ENCODE results near the gene DLG2. TPM values are rescaled to one million over a fixed set of nuclear protein-coding genes. Genes with fewer than 3 reads are reported as not detected.

The DLG2 gene
- polyA plus RNA-seq, 3 donors, result 0.24 to 0.39 TPM; not detected in 1

GRCh38 chr11:84105148-84105547, 1522.0 kb downstream of the DLG2 start:
- Histone ChIP-seq H3K9me3 (replicated peaks in 1 of 2; ENCODE audit: control insufficient read depth in 1 of 2, insufficient read depth in 1 of 2, low read length in 2 of 2) (no peaks in the 10 kb centered on the region), H3K79me2 (ENCODE audit: insufficient read depth, low read length) (no peaks in the 10 kb centered on the region), H3K36me3 (replicated peaks in 1 of 2; ENCODE audit: control insufficient read depth in 1 of 2, insufficient read depth in 2 of 2, low read length in 2 of 2) (no peaks in the 10 kb centered on the region), H4K20me1 (ENCODE audit: insufficient read depth, low read length) (no peaks in the 10 kb centered on the region), H3K27me3 (ENCODE audit: control insufficient read depth in 2 of 2, insufficient read depth in 2 of 2, low read length in 2 of 2) (no peaks in the 10 kb centered on the region), H3K4me2 (replicated peaks; ENCODE audit: extremely low read depth, low read length, poor library complexity, severe bottlenecking) (no peak overlapping the region), H3K4me1 (ENCODE audit: control insufficient read depth in 1 of 2, insufficient read depth in 2 of 2, low read length in 2 of 2) (no peaks in the 10 kb centered on the region), H2AFZ (ENCODE audit: insufficient read depth, low read depth, low read length, poor library complexity, severe bottlenecking) (no peak overlapping the region), H3K27ac (ENCODE audit: low read depth in 1 of 2, low read length in 2 of 2) (no peak overlapping the region), H3K4me3 (replicated peaks in 1 of 3; ENCODE audit: low read depth in 2 of 3, low read length in 3 of 3) (no peak overlapping the region), H3K9ac (ENCODE audit: insufficient read depth, low read length, poor library complexity, severe bottlenecking) (no peak overlapping the region)
- intact Hi-C loops (cut with micrococcal nuclease), result no loop called here
- 100% methylated on average over 1 of the region's 3 CpGs for WGBS (ENCODE audit: insufficient coverage)
- Mint-ChIP-seq H3K27ac (no peak overlapping the region), H3K27me3 (ENCODE audit: low read depth in 3 of 3) (no peaks in the 10 kb centered on the region), H3K4me3 (no peak overlapping the region), H3K9me3 (peaks cover 0 to 4% (median 0%) of the 10 kb centered on the region in 7 donors), H3K4me1 (no peaks in the 10 kb centered on the region), H3K36me3 (no peaks in the 10 kb centered on the region)
- no peak for TF ChIP-seq CTCF (IDR thresholded peaks at IDR 0.05)
- no peak for DNase-seq

GRCh38 chr11:84103096-84103495, 1524.0 kb downstream of the DLG2 start:
- H3K4me3 Mint-ChIP-seq, result no peak overlapping the region
- DNase-seq, result no peak
- H3K9me3 Mint-ChIP-seq, result peaks cover 0 to 4% (median 0%) of the 10 kb centered on the region in 7 donors
- 80% methylated on average over 1 of the region's 1 CpG for WGBS (ENCODE audit: insufficient coverage)
- Histone ChIP-seq H4K20me1 (ENCODE audit: insufficient read depth, low read length) (no peaks in the 10 kb centered on the region), H3K4me3 (replicated peaks in 1 of 3; ENCODE audit: low read depth in 2 of 3, low read length in 3 of 3) (no peak overlapping the region), H3K27ac (ENCODE audit: low read depth in 1 of 2, low read length in 2 of 2) (no peak overlapping the region), H3K36me3 (replicated peaks in 1 of 2; ENCODE audit: control insufficient read depth in 1 of 2, insufficient read depth in 2 of 2, low read length in 2 of 2) (no peaks in the 10 kb centered on the region), H2AFZ (ENCODE audit: insufficient read depth, low read depth, low read length, poor library complexity, severe bottlenecking) (no peak overlapping the region), H3K9me3 (replicated peaks in 1 of 2; ENCODE audit: control insufficient read depth in 1 of 2, insufficient read depth in 1 of 2, low read length in 2 of 2) (no peaks in the 10 kb centered on the region), H3K4me2 (replicated peaks; ENCODE audit: extremely low read depth, low read length, poor library complexity, severe bottlenecking) (no peak overlapping the region), H3K79me2 (ENCODE audit: insufficient read depth, low read length) (no peaks in the 10 kb centered on the region), H3K9ac (ENCODE audit: insufficient read depth, low read length, poor library complexity, severe bottlenecking) (no peak overlapping the region), H3K4me1 (ENCODE audit: control insufficient read depth in 1 of 2, insufficient read depth in 2 of 2, low read length in 2 of 2) (no peaks in the 10 kb centered on the region), H3K27me3 (ENCODE audit: control insufficient read depth in 2 of 2, insufficient read depth in 2 of 2, low read length in 2 of 2) (no peaks in the 10 kb centered on the region)
- no peak for TF ChIP-seq CTCF (IDR thresholded peaks at IDR 0.05)
- no peaks in the 10 kb centered on the region for H3K4me1 Mint-ChIP-seq
- intact Hi-C loops (cut with micrococcal nuclease), result no loop called here
- H3K36me3 Mint-ChIP-seq, result no peaks in the 10 kb centered on the region
- H3K27me3 Mint-ChIP-seq (ENCODE audit: low read depth in 3 of 3), result no peaks in the 10 kb centered on the region
- no peak overlapping the region for H3K27ac Mint-ChIP-seq

Data from CD14-positive monocyte (primary cell).